ENCODE results near the gene SEMA5A.

The SEMA5A gene

GRCh38 chr5:9507974-9508373 lies 37.9 kb downstream of the SEMA5A start:
- FAIRE-seq, result no peak

- no peak for FAIRE-seq
Observed at GRCh38 chr5:9505225-9505624, 40.6 kb downstream of the SEMA5A start.

- no peak for FAIRE-seq
Observed at GRCh38 chr5:9502864-9503263, 43.0 kb downstream of the SEMA5A start.

- no peak for FAIRE-seq
Observed at GRCh38 chr5:9502050-9502834, 43.6 kb downstream of the SEMA5A start.

- no peak for FAIRE-seq
Observed at GRCh38 chr5:9500625-9501024, 45.2 kb downstream of the SEMA5A start.

GRCh38 chr5:9500193-9500592 lies 45.7 kb downstream of the SEMA5A start:
- FAIRE-seq, result no peak

GRCh38 chr5:9499498-9499876 lies 46.4 kb downstream of the SEMA5A start:
- no peak for FAIRE-seq

- FAIRE-seq, result no peak
Observed at GRCh38 chr5:9498541-9499497, 47.1 kb downstream of the SEMA5A start.

- no peak for FAIRE-seq
Observed at GRCh38 chr5:9497347-9497746, 48.5 kb downstream of the SEMA5A start.

- no peak for FAIRE-seq
Observed at GRCh38 chr5:9496801-9497200, 49.1 kb downstream of the SEMA5A start.

- FAIRE-seq, result no peak
Observed at GRCh38 chr5:9495121-9495520, 50.8 kb downstream of the SEMA5A start.

GRCh38 chr5:9494301-9494700 lies 51.6 kb downstream of the SEMA5A start:
- FAIRE-seq, result no peak

GRCh38 chr5:9490494-9491097 lies 55.3 kb downstream of the SEMA5A start:
- no peak for FAIRE-seq

GRCh38 chr5:9483779-9484178 lies 62.1 kb downstream of the SEMA5A start:
- FAIRE-seq, result no peak

GRCh38 chr5:9483243-9483642 lies 62.6 kb downstream of the SEMA5A start:
- FAIRE-seq, result no peak

GRCh38 chr5:9482381-9482780 lies 63.5 kb downstream of the SEMA5A start:
- FAIRE-seq, result no peak

GRCh38 chr5:9480499-9480898 lies 65.4 kb downstream of the SEMA5A start:
- FAIRE-seq, result no peak

GRCh38 chr5:9479990-9480389 lies 65.9 kb downstream of the SEMA5A start:
- no peak for FAIRE-seq

- FAIRE-seq, result no peak
Observed at GRCh38 chr5:9479361-9479760, 66.5 kb downstream of the SEMA5A start.

GRCh38 chr5:9477537-9477936 lies 68.3 kb downstream of the SEMA5A start:
- FAIRE-seq, result no peak

- FAIRE-seq, result no peak
Observed at GRCh38 chr5:9474219-9475002, 71.5 kb downstream of the SEMA5A start.

GRCh38 chr5:9473624-9474023 lies 72.3 kb downstream of the SEMA5A start:
- no peak for FAIRE-seq

- no peak for FAIRE-seq
Observed at GRCh38 chr5:9470410-9470809, 75.5 kb downstream of the SEMA5A start.
